ENCODE measurements around the gene LMO1. TPM values are rescaled to one million over a fixed set of nuclear protein-coding genes. Genes with fewer than 3 reads are reported as not detected.

The LMO1 gene
- total and polyA plus RNA-seq, 10 of the 15 experiments (the other 5 are each of a cell fraction or from before 2014, with no cell fraction given) = not detected

- H3K9me3 ChIP-seq (replicated peaks; ENCODE audit: control insufficient read depth, insufficient read depth, low read length) = no peaks in the 10 kb centered on the region
- H3K9ac ChIP-seq (ENCODE audit: control insufficient read depth, insufficient read depth, low read length) = no peak overlapping the region
- ATAC-seq (no peak), DNase-seq (ENCODE audit: low read depth, low spot score) (no peak), FAIRE-seq (no peak)
- WGBS (ENCODE audit: insufficient coverage, insufficient replicate concordance, low lambda C conversion rate, missing lambda C conversion rate) = 38% methylated on average over 4 of the region's 4 CpGs
- no peaks in the 10 kb centered on the region for H3K4me1 ChIP-seq (ENCODE audit: control insufficient read depth, insufficient read depth, low read length)
- intact Hi-C loops (cut with micrococcal nuclease; ENCODE audit: unreplicated experiment) (no loop called here), in situ Hi-C loops (cut with MboI) (no loop called here)
- ChIA-PET RAD21 (ENCODE audit: unreplicated experiment) (no interaction called here), CTCF (interaction anchor here (0.5 to 3.1 kb wide), 3 partner anchors 9 to 559 kb away, joined by 3 to 14 read pairs (median 12); partner anchors contain the start of gene LMO1), SMC1A (ENCODE audit: uncharacterized antibody, unreplicated experiment) (interaction anchor here (0.8 kb wide), 1 partner anchor 24 kb away, joined by 3 read pairs; the partner anchor contains the start of gene LMO1), POLR2A (no interaction called here)
- peaks cover 0 to 1% of the 10 kb centered on the region in 2 experiments; a peak in 1 of 4 replicates for H3K27me3 ChIP-seq (replicated peaks in 1 of 2; ENCODE audit: control insufficient read depth in 2 of 2, insufficient read depth in 2 of 2, low read length in 1 of 2)
- H3K36me3 ChIP-seq (ENCODE audit: control insufficient read depth in 2 of 2, insufficient read depth in 2 of 2, low read length in 1 of 2) = no peaks in the 10 kb centered on the region
- no peak overlapping the region for H3K4me2 ChIP-seq (ENCODE audit: control insufficient read depth, insufficient read depth)
- H3K79me2 ChIP-seq (ENCODE audit: control insufficient read depth, insufficient read depth, low read length) = no peaks in the 10 kb centered on the region
- H3K27ac ChIP-seq (ENCODE audit: control insufficient read depth, insufficient read depth) = no peak overlapping the region
- no peak overlapping the region for H3K4me3 ChIP-seq
- TF ChIP-seq BCL11A (IDR thresholded peaks at IDR 0.05; ENCODE audit: low read depth, low read length) = no peak
- TF ChIP-seq NR2C1 (IDR thresholded peaks at IDR 0.05) = no peak
- no peak overlapping the region for H2AFZ ChIP-seq (ENCODE audit: control insufficient read depth, low read depth, low read length)
- BruUV-seq (replicated peaks) = no TSS peak
- H4K20me1 ChIP-seq (ENCODE audit: control insufficient read depth, insufficient read depth) = no peaks in the 10 kb centered on the region
These were observed 24.6 kb downstream of the LMO1 start for GRCh38 chr11:8239040-8239439.

DNA sequence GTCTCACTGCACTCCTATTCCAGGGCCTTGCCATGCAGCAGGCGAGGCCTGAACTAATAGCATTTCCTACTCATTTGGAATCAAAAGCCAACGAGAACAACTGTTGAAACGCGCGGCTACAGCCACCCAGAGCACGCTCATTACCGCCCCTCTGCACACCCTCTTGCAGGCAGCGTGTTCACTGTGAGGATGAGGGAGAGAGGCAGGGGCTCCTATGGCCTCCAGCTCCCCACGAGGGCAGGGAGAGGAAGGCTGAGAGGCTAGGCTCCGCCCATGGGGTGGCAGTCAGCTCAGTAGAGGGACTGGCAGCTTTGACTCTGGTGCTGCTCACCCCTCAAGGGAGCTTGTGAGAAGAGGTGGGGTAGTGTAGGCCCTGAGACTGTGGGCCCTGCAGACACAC is 26.2 kb downstream of the LMO1 start:
- BruUV-seq (replicated peaks) = no TSS peak
- Histone ChIP-seq H3K4me1 (ENCODE audit: control insufficient read depth, insufficient read depth, low read length) (no peaks in the 10 kb centered on the region), H3K79me2 (ENCODE audit: control insufficient read depth, insufficient read depth, low read length) (no peaks in the 10 kb centered on the region), H3K4me2 (ENCODE audit: control insufficient read depth, insufficient read depth) (no peak overlapping the region), H3K4me3 (no peak overlapping the region), H3K27me3 (replicated peaks in 1 of 2; ENCODE audit: control insufficient read depth in 2 of 2, insufficient read depth in 2 of 2, low read length in 1 of 2) (no peaks in the 10 kb centered on the region; a peak in 1 of 4 replicates), H3K27ac (ENCODE audit: control insufficient read depth, insufficient read depth) (no peak overlapping the region), H3K9ac (ENCODE audit: control insufficient read depth, insufficient read depth, low read length) (no peak overlapping the region), H2AFZ (ENCODE audit: control insufficient read depth, low read depth, low read length) (no peak overlapping the region), H3K9me3 (replicated peaks; ENCODE audit: control insufficient read depth, insufficient read depth, low read length) (no peaks in the 10 kb centered on the region), H3K36me3 (ENCODE audit: control insufficient read depth in 2 of 2, insufficient read depth in 2 of 2, low read length in 1 of 2) (no peaks in the 10 kb centered on the region), H4K20me1 (ENCODE audit: control insufficient read depth, insufficient read depth) (no peaks in the 10 kb centered on the region)
- intact Hi-C loops (cut with micrococcal nuclease; ENCODE audit: unreplicated experiment) = no loop called here
- DNase-seq (ENCODE audit: low read depth, low spot score) = no peak
- no peak for ATAC-seq
- TF ChIP-seq NR2C1 (IDR thresholded peaks at IDR 0.05) = no peak
- TF ChIP-seq ZNF274 (IDR thresholded peaks at IDR 0.05; ENCODE audit: insufficient read depth, insufficient read length) = no peak
- TF ChIP-seq CREB1 (IDR thresholded peaks at IDR 0.05; ENCODE audit: low read depth) = no peak
- no peak for TF ChIP-seq SIN3A (IDR thresholded peaks at IDR 0.05; ENCODE audit: low read depth, low read length)
- no peak for TF ChIP-seq FOS (IDR thresholded peaks at IDR 0.05; ENCODE audit: borderline replicate concordance, extremely low read depth, insufficient read length)
- no peak for TF ChIP-seq NBN (IDR thresholded peaks at IDR 0.05)
- TF ChIP-seq E2F4 (IDR thresholded peaks at IDR 0.05; ENCODE audit: low read depth, low read length) = no peak
- in situ Hi-C loops (cut with MboI) = no loop called here
- 58% methylated on average over 10 of the region's 10 CpGs for WGBS (ENCODE audit: insufficient coverage, insufficient replicate concordance, low lambda C conversion rate, missing lambda C conversion rate)
- FAIRE-seq = no peak
- CTCF ChIA-PET = interaction anchor here (1.3 to 3.1 kb wide), 3 partner anchors 10 to 329 kb away, joined by 4 to 14 read pairs (median 12); partner anchors contain the start of gene LMO1
- SMC1A ChIA-PET (ENCODE audit: uncharacterized antibody, unreplicated experiment) = interaction anchor here (1.3 kb wide), 2 partner anchors 90 to 328 kb away, joined by 3 read pairs; no protein-coding TSS in a partner anchor
- POLR2A ChIA-PET = no interaction called here
- RAD21 ChIA-PET (ENCODE audit: unreplicated experiment) = interaction anchor here (1.1 to 1.2 kb wide), 2 partner anchors 26 to 330 kb away, joined by 3 to 4 read pairs; partner anchors contain the start of gene LMO1

Data from GM12878 (cell line).